GM18505 (cell line): ENCODE data around the gene PDLIM1.

Experiments used
- ATAC-seq: cut with Tn5 transposase; IDR thresholded peaks from one replicate; pipeline ENCODE4 v1.9.1; 2021; ENCODE audit not compliant: unreplicated experiment
- POLR2A ChIP-seq: IDR thresholded peaks from 4 replicates; pipeline ENCODE4 v1.6.1; 2011; ENCODE audit warnings: borderline replicate concordance; ENCODE audit not compliant: insufficient read depth, insufficient read length; ENCODE audit errors: extremely low read depth

PDLIM1 gene

DNA sequence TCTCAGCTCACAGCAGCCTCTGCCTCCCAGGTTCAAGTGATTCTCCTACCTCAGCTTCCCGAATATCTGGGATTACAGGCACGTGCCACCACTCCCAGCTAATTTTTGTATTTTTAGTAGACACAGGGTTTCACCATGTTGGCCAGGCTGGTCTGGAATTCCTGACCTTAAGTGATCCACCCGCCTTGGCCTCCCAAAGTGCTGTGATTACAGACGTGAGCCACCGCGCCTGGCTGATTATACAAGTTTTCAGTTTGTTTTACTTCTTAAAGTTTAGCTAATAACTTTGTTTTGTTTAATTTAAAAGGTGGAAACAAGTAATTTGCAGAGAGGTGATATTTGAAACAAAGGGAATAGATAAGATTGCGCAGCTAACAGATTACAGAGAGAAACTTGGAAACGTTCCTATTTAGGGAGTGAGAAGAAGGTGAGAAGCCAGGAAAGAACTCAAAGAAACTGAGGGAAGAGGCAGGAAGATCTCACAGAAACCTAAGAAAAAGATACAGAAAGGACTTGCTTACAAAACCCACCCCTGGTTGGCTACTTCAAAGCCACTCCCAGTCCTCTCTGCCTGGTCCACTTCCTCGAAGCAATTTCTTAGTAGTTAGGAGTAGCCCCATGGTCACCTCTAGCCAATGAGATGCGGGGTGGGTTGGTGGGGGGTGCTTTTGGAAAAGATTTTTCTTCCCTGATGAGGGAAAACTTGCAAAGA lies 15.0 kb upstream of the PDLIM1 start:
- no peak for ATAC-seq
- TF ChIP-seq POLR2A, result no peak

DNA sequence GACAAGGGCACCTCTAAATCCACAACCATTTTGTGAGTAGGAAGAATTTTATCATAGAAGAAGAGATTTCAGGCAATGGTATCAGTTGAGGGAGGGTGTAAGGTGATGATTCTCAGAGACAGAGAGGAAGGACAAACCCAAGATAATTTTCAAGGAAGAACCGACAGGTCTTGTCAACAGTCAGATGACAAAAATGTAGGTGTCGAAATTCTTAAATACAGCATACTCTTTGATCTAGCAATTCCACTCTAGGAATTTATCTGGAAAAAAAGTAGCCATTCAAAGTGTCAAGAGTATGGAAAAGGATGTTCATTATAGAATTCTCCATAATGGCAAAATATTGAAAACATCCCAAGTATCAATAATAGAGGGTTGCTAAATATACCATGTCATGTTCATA lies 14.2 kb upstream of the PDLIM1 start:
- no peak for ATAC-seq
- TF ChIP-seq POLR2A, result no peak

DNA sequence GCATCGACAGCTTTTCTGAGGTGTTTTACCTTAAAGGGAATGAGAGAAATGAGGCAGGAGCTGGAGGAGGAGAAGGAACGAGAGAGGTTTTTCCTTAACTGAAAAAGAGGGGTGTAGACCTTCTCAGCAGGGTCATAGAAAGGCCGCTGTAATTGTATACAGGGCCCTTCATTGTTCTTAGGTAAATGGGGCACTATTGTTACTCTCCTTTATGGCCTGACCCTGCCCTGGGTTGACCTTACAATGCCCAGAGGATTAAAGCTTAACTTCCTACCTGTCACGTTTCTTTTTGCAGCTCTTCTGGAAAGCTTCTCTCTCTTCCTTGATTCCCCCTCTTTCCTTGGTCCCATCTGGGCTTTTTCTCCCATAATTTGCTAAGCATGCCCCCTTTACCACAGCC lies 13.7 kb upstream of the PDLIM1 start:
- no peak for ATAC-seq
- TF ChIP-seq POLR2A, result no peak

DNA sequence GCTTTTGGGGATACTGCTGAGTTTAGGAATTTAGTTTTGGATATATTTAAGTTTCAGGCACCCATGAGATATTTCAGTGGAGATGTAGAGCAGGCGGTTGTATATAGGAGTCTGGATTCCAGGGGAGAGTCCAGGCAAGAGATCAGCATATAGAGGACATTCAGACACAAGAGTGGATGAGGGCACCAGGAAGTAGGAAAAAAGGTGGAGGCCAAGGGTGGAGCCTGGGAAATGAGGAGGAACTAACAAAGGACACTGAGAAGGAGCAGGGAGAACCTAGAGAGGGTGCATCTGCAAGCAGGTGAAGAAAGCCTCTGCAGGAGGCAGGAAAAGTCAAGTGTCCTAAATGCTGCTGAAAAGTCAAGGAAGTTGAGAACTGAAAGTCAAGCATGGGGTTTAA lies 13.1 kb upstream of the PDLIM1 start:
- no peak for ATAC-seq
- TF ChIP-seq POLR2A, result no peak

DNA sequence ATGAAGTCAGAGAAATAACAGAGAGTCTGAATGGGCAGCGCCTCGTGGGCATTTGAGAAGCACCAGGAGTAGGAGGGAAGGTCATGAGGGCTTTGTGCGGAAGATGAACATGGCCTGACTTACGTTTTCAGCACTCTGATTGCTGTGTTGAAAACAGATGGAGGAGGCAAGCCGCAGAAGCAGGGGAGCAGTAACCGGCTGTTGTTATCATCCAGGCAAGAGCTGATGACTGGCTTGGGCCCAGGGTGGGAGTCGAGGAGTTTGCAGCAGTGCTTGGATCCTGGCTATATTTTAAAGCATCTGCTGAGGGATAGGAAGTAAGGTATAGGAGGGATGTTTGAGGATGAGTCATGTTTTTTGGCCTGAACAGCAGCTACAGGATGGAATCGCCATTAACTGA lies 12.7 kb upstream of the PDLIM1 start:
- no peak for TF ChIP-seq POLR2A
- no peak for ATAC-seq

DNA sequence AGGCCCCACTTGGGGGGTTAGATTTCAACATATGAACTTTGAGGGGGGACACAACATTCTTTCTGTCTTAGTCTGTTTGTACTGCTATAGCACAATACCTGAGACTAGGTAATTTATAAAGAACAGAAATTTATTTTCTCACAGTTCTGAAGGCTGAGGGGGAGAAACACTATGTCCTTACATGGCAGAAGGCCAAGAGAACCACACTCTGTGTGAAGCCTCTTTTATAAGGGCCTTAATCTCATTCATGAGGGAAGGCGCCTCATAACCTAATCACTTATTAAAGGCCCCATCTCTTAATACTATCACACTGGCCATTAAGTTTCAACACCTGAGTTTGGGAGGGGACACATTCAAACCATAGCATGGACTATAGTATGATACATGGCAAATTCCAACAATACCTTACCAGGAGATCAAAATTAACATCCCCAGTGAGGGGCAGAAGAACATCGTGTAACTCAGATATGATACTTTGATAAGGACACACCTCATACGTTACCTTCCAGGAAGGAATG lies 9.3 kb upstream of the PDLIM1 start:
- TF ChIP-seq POLR2A, result no peak
- no peak for ATAC-seq

DNA sequence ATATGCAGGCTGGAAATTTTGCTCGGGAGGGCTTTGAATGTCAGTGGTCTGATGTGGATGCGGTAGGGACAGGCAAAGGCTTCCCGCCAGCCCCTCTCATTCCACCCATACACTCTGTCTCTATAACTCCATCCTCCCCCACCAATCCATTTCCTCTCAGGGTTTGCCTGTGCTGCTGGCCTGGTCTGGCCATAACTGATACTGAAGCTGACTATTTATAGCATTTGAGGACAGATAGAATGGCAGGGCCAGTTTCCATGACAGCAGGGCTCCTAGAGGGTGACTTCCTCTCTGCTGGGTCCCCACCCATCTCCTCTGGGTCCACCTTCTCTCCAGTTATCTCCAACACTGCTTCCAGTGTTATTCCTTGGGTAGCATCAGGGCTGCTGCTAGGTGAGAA lies 6.6 kb upstream of the PDLIM1 start:
- ATAC-seq, result peak; percentile 37
- peak; percentile 29 for TF ChIP-seq POLR2A

DNA sequence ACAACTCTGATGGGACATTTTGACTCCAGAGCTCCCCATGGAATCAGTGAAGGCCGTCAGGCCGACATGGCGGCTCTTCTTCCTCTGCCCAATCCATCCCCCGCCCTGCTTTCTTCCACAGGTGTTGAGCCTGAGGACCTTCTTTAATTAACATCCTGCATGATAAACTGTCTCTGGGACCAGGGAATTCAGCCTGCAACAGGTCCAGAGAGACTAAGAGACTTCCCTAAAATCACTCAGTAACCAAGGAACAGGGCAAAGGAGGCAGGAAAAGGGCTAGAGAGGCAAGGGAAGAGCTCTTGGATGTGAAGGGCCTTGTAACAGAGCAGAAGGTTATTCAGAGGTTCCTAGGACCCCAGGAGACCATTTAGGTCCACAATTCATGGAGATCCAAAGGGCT lies 6.0 kb upstream of the PDLIM1 start:
- ATAC-seq, result no peak

DNA sequence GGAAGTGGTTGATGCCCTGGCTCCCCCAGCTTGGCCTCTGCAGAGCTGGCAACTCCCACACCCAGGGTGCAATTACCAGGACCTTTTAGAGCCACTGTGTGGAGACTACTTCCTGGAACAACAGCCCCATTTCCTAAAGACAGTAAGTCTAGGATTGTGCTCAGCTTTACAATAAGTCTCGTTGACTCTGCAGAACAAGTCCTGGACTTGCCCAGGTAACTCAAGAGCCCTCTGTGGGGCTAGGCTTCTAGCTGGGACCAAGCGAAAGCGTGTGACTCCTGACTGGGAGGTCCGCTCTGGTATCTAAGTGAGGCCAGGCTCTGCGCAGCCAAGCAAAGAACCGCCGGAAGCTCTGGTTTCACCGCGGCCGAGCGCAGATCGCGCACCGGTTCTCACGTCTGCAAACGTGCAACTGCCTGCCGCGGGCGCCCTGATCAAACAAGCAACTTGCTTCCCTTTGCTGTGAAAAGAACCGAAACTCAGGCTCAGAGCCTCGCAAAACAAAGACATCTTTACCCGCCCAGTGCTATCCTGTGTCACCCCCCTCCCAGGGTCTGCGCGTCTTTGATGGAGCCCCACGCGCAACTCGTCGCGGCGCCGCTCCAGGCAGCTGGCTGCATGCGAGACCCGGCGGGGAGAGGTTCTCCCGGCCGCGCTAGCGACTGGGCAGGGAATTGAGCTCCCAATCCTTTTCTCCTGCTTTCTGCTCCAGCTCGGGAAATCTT lies 4.4 kb upstream of the PDLIM1 start:
- TF ChIP-seq POLR2A, result peak; percentile 91
- ATAC-seq, result peak; percentile 60

More for the DNA sequence above, 6.0 kb upstream of the PDLIM1 start:
- TF ChIP-seq POLR2A, result no peak

DNA sequence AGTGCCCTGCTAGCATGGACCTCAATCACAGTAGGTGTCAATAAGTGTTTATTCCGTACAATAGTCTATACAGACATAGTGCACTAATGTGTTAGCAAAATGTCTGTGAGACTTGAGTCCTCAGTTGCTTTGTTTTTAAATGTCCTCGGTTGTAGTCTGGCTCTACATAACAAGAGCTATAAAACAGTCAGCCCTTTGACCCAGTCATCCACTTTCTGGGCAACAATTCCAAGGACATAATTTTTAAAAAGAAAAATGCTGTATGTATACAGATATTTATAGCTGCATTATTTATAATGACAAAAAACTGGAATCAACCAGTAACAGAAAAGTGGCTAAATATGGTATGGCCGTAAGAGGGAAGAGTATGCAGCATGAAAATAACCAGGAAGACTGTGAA lies 2.8 kb upstream of the PDLIM1 start:
- no peak for ATAC-seq
- no peak for TF ChIP-seq POLR2A

DNA sequence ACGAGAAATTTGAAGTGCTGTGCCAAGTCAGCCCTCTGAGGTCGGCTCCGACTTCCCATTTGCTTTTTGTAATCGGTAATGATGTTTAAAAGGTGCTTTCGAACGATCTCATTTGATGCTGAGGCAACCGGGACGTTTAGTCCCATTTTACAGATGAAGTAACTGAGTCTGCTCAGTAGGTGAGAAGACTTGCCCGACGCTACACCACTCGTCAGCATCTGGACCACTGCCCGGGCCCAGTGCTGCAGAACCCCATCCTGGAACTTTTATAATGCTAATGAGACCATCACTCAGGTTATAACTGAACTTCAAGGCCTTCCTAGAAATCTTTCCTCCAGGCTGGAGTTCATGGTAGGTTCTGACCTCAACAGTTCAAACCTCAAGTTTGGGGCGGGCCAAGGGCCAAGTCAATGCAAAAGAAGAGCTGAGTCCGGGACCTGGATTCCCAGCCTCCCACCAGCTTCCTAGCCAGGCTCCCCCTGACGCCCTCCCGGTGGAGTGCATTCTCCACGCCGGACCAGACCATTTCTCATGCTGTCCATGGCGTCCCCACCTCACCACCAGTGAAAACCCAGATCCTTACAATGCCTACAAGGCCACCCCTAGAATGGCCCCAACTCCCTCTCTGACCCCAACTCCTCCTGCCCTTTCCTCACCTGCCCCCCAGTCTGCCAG lies 699 bp upstream of the PDLIM1 start:
- ATAC-seq, result no peak
- no peak for TF ChIP-seq POLR2A

DNA sequence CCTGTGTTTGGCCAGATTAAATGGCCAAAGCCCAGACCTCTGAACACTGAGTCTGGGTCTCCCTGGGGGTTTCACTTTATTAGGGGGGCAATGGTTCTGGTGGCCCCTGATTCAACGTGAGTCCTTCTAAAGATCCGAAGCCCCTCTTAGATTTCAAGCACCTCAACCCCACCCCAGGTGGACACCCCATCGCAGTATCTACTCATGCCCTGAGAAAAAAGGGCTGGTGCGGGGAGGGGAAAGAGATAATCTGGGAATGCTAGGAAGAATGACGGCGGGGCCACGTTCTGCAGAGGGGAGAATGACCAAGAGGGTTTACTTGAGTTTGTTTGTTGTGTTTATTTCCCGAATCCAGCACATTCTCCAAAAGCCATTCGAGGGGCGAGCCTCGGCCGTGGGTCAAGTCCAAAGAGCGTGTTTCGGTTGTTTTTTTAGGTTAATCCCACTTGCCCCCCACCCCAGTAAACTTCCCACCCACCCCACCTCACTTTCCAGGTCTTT lies 832 bp downstream of the PDLIM1 start:
- no peak for TF ChIP-seq POLR2A
- ATAC-seq, result no peak

DNA sequence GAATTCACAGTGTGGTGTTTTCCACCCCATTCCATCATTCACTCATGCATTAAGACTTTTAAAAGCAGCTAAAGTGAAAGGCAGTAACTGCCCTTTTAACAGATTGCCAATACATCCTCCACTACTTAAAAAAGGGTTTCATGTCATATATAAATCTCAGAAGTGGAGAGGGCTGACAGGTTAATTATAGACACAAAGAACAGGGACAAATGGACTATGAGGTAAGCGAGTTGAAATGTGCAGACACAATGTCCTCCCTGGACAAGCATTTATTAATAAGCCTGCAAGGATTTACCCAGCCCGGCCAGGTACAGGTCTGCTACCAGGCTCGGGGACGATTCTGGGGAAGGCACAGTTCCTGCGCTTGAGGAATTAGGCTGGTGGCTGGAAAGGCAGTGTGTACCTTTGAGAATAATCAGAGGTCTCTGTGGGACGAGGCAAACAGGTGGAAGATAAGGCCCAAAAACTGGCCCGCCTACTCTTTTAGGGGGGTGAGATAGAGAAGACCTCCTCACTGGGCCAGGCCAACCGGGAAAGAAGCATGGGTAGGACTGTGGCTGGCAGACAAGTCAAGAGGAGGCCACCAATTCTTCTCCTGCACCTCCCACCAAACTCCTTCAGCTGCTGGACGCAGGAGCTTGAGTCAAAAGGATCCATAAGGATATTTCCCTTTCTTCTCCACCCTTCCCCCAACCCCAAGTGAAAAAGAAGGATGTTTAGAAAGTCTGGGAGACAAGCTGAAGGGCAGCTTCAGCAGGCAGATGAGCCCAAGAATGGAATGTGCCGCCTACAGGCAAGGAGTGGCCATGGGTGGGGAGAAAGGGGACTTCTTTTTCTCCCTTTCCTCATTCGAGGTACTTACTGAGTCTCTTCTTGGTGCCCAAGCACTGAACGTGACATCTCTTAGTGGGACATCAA lies 1.5 kb downstream of the PDLIM1 start:
- ATAC-seq, result no peak
- peak; percentile 27 for TF ChIP-seq POLR2A

DNA sequence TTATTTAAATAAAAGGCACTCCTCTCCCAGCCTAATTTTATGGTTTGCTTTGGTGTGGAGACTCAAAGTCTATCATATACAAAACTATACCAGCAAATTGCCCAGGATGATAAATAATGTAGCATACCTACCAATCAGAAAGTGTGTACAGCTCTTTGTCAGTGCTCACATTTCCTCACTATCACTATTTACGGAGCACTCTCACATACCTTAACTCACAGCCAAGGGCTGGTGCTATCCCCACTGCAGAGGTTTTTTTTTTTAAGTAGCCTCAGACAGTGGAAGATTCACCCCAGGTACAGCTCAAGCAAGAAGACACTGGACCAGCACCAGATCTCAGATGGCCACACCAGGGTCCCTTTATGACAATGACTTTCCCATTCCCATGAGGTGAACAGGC lies 2.5 kb downstream of the PDLIM1 start:
- no peak for ATAC-seq

More for the DNA sequence above, 2.5 kb downstream of the PDLIM1 start:
- no peak for TF ChIP-seq POLR2A
